Measurements from ENCODE around the gene UNKL.

GRCh38 chr16:1461146-1461545, 46.6 kb upstream of the UNKL start:
- TF ChIP-seq, protein P1, sequence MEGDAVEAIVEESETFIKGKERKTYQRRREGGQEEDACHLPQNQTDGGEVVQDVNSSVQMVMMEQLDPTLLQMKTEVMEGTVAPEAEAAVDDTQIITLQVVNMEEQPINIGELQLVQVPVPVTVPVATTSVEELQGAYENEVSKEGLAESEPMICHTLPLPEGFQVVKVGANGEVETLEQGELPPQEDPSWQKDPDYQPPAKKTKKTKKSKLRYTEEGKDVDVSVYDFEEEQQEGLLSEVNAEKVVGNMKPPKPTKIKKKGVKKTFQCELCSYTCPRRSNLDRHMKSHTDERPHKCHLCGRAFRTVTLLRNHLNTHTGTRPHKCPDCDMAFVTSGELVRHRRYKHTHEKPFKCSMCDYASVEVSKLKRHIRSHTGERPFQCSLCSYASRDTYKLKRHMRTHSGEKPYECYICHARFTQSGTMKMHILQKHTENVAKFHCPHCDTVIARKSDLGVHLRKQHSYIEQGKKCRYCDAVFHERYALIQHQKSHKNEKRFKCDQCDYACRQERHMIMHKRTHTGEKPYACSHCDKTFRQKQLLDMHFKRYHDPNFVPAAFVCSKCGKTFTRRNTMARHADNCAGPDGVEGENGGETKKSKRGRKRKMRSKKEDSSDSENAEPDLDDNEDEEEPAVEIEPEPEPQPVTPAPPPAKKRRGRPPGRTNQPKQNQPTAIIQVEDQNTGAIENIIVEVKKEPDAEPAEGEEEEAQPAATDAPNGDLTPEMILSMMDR (IDR thresholded peaks at IDR 0.05), result no peak
- TF ChIP-seq POLR2A (IDR thresholded peaks at IDR 0.05), result no peak
